Suprapubic skin (tissue), 4 donors: ENCODE results near the gene SKOR2. TPM values are rescaled to one million over a fixed set of nuclear protein-coding genes. Genes with fewer than 3 reads are reported as not detected.
"Not testable (repeated sequence)": the region's sequence is repeated elsewhere in the genome, so short reads cannot be mapped to it uniquely, and the experiment has no call there.

Experiments
- DNase-seq, 2 donors: peaks; one replicate each; pipeline ENCODE4 v3.0.0-alpha.2; 2019; ENCODE audit warnings: low spot score in 2 of 2
- H3K27ac ChIP-seq: fragments of 200-600 bp; sonication (generic); one replicate; pipeline ENCODE4 v1.5.1; 2019
- H3K27me3 ChIP-seq: fragments of 200-600 bp; sonication (generic); one replicate; pipeline ENCODE4 v1.5.1; 2019
- H3K36me3 ChIP-seq: fragments of 200-600 bp; sonication (generic); one replicate; pipeline ENCODE4 v1.5.1; 2019
- H3K4me1 ChIP-seq: fragments of 200-600 bp; sonication (generic); one replicate; pipeline ENCODE4 v1.5.1; 2019
- H3K4me3 ChIP-seq: fragments of 200-600 bp; sonication (generic); one replicate; pipeline ENCODE4 v1.5.1; 2019; ENCODE audit warnings: mild to moderate bottlenecking
- H3K9me3 ChIP-seq: fragments of 200-600 bp; sonication (generic); one replicate; pipeline ENCODE4 v1.5.1; 2019
- EP300 ChIP-seq: sonication (generic); formaldehyde crosslinking; IDR thresholded peaks from one replicate; pipeline ENCODE4 v1.6.1; 2017; ENCODE audit warnings: antibody characterized with exemption
- POLR2A ChIP-seq, 2 donors: fragments of 450-650 bp; IDR thresholded peaks; one replicate each; pipeline ENCODE4 v1.6.1; 2017; ENCODE audit warnings: antibody characterized with exemption in 2 of 2, mild to moderate bottlenecking in 2 of 2, moderate library complexity in 2 of 2
- POLR2AphosphoS5 ChIP-seq, 3 donors: sonication (generic); formaldehyde crosslinking; IDR thresholded peaks; one replicate each; pipeline ENCODE4 v1.6.1; 2017; ENCODE audit warnings: antibody characterized with exemption in 3 of 3
- WGBS: methylation state at CpG from one replicate; pipeline ENCODE4 v1.1.5; 2018; 5-methylcytosine and 5-hydroxymethylcytosine counted together
- total RNA-seq, 4 donors: library from RNA; depleted of rRNA; stranded (reverse); fragments of >200 nt; gene quantifications; one replicate each; pipeline ENCODE4 v1.1.0, GENCODE V29; 2016
- TF ChIP-seq, protein P1 (sequence below), 2 donors: fragments of 200-600 bp in 1 of 2; fragments of 450-650 bp in 1 of 2; sonication (generic) in 1 of 2; IDR thresholded peaks; one replicate each; pipeline ENCODE4 v1.5.1; 2016 to 2019; ENCODE audit warnings: antibody characterized with exemption in 2 of 2, mild to moderate bottlenecking in 1 of 2, moderate library complexity in 1 of 2

SKOR2 gene
- total RNA-seq, 4 donors from 2014 or later: not detected

GRCh38 chr18:47187721-47188120, 63.7 kb downstream of the SKOR2 start:
- H3K27me3 ChIP-seq: peaks cover 10% of the 10 kb centered on the region
- H3K4me1 ChIP-seq: no peaks in the 10 kb centered on the region
- TF ChIP-seq POLR2AphosphoS5 (IDR thresholded peaks at IDR 0.05) (no peak), POLR2A (IDR thresholded peaks at IDR 0.05) (no peak), EP300 (no peak)
- TF ChIP-seq, protein P1, sequence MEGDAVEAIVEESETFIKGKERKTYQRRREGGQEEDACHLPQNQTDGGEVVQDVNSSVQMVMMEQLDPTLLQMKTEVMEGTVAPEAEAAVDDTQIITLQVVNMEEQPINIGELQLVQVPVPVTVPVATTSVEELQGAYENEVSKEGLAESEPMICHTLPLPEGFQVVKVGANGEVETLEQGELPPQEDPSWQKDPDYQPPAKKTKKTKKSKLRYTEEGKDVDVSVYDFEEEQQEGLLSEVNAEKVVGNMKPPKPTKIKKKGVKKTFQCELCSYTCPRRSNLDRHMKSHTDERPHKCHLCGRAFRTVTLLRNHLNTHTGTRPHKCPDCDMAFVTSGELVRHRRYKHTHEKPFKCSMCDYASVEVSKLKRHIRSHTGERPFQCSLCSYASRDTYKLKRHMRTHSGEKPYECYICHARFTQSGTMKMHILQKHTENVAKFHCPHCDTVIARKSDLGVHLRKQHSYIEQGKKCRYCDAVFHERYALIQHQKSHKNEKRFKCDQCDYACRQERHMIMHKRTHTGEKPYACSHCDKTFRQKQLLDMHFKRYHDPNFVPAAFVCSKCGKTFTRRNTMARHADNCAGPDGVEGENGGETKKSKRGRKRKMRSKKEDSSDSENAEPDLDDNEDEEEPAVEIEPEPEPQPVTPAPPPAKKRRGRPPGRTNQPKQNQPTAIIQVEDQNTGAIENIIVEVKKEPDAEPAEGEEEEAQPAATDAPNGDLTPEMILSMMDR (IDR thresholded peaks at IDR 0.05): no peak
- H3K9me3 ChIP-seq: no peaks in the 10 kb centered on the region
- H3K27ac ChIP-seq: no peak overlapping the region
- 89% methylated on average over 7 of the region's 7 CpGs for WGBS
- H3K4me3 ChIP-seq: no peak overlapping the region
- no peaks in the 10 kb centered on the region for H3K36me3 ChIP-seq
- DNase-seq: no peak

GRCh38 chr18:47184419-47185050, 66.9 kb downstream of the SKOR2 start:
- Histone ChIP-seq H3K9me3 (no peaks in the 10 kb centered on the region), H3K36me3 (no peaks in the 10 kb centered on the region), H3K27me3 (peaks cover 10% of the 10 kb centered on the region), H3K4me3 (no peak overlapping the region), H3K27ac (no peak overlapping the region), H3K4me1 (no peaks in the 10 kb centered on the region)
- DNase-seq: no peak
- TF ChIP-seq, protein P1 (IDR thresholded peaks at IDR 0.05): no peak
- TF ChIP-seq POLR2A (IDR thresholded peaks at IDR 0.05) (no peak), POLR2AphosphoS5 (IDR thresholded peaks at IDR 0.05) (no peak), EP300 (no peak)
- 81% methylated on average over 5 of the region's 5 CpGs for WGBS

DNA sequence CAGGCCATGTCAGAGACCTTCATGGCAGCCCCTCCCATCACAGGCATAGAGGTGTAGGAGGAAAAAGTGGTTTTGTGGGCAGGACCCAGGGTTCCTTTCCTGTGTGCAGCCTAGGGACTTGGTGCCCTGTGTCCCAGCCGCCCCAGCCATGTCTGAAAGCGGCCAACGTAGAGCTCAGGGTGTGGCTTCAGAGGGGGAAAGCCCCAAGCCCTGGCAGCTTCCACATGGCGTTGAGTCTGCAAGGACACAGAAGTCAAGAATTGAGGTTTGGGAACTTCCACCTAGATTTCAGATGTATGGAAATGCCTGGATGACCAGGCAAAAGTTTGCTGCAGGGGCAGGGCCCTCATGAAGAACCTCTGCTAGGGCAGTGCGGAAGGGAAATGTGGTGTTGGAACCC, 69.3 kb downstream of the SKOR2 start:
- H3K4me1 ChIP-seq, DNase-seq, H3K27ac ChIP-seq, H3K4me3 ChIP-seq, H3K36me3 ChIP-seq, H3K27me3 ChIP-seq, H3K9me3 ChIP-seq: not testable (repeated sequence)
- 62% methylated on average over 5 of the region's 5 CpGs for WGBS

- H3K4me3 ChIP-seq: no peak overlapping the region
- TF ChIP-seq POLR2AphosphoS5 (IDR thresholded peaks at IDR 0.05) (no peak), POLR2A (IDR thresholded peaks at IDR 0.05) (no peak), EP300 (no peak)
- TF ChIP-seq, protein P1 (IDR thresholded peaks at IDR 0.05): no peak
- no peaks in the 10 kb centered on the region for H3K4me1 ChIP-seq
- DNase-seq: no peak
- WGBS: 80% methylated on average over 3 of the region's 3 CpGs
- H3K27ac ChIP-seq: no peak overlapping the region
- no peaks in the 10 kb centered on the region for H3K9me3 ChIP-seq
- no peaks in the 10 kb centered on the region for H3K36me3 ChIP-seq
- no peaks in the 10 kb centered on the region for H3K27me3 ChIP-seq
These were observed 70.7 kb downstream of the SKOR2 start for GRCh38 chr18:47180765-47181164.

DNA sequence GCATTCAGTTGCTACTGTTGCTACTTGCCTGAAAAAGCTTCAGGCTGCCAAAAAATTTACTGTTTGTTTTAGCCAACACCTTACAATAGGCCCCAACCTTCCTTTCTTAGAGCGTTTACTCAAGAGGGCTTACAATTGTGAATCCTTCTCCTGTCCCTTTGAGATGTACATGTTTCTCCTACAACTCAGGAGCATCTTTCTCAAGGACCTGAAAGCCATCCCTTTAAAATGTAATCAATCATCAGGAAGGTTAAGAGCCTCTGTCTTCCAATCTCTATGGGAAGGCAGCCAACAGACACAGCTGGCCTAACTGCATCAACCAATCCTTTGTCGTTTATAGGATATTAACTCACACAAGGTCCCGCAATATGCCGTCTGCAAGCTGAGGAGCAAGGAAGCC, 71.9 kb downstream of the SKOR2 start:
- Histone ChIP-seq H3K4me3 (no peak overlapping the region), H3K36me3 (no peaks in the 10 kb centered on the region), H3K27me3 (no peaks in the 10 kb centered on the region), H3K4me1 (peaks cover 10% of the 10 kb centered on the region), H3K9me3 (no peaks in the 10 kb centered on the region), H3K27ac (no peak overlapping the region)
- no peak for DNase-seq
- TF ChIP-seq, protein P1 (IDR thresholded peaks at IDR 0.05): no peak
- TF ChIP-seq EP300 (no peak), POLR2AphosphoS5 (IDR thresholded peaks at IDR 0.05) (no peak), POLR2A (IDR thresholded peaks at IDR 0.05) (no peak)
- 53% methylated on average over 4 of the region's 4 CpGs for WGBS
